ENCODE measurements around the gene SLC12A5.
A peak's percentile ranks its signal among the peaks of the same experiment; 100 is the strongest.
"Not testable (repeated sequence)": the region's sequence is repeated elsewhere in the genome, so short reads cannot be mapped to it uniquely, and the experiment has no call there.

The SLC12A5 gene

DNA sequence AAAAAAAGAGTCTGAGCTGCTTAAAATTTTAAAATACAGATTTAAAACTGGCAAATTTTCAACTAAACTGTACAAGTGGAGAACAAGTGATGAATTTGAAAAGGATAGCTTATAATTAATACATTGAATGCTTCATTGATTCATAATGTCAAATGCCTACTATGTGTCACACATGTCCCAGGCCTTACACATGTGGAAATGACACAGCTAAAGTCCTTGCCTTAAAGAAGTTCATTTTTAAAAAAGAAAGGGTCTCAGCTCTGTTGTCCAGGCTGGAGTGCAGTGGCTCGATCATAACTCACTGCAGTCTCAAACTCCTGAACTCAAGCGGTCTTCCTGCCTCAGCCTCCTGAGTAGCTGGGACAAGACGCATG, 55.8 kb downstream of the SLC12A5 start:
- DNase-seq: no peak

DNA sequence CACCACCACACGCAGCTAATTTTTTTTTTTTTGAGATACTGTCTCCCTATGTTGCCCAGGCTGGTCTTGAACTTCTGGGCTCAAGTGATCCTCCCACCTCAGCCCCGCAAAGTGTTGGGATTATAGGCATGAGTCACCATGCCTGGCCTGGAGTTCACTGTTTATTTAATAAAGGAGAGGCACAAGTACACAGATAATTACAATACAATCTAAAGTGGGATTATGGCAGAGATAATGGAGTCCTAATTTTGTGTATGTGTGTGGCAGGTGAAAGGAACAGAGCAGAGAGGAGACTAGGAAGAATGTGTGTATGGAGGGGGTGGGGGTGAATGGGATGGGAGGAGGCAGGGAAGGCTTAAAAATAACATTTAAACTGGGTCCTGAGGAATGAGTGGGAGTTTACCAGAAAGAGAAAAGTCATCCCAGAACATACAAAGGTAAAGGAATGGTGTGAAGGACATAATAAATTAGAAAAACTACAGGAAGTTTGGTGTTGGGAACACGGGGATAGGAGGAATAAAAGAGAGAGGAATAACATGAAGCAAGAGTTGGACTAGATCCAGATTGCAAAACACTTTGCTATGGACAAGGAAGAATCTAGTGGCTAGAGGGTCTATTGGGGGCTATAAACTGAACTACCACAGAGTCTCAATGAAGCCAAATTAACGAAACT, 56.3 kb downstream of the SLC12A5 start:
- no peak for DNase-seq

DNA sequence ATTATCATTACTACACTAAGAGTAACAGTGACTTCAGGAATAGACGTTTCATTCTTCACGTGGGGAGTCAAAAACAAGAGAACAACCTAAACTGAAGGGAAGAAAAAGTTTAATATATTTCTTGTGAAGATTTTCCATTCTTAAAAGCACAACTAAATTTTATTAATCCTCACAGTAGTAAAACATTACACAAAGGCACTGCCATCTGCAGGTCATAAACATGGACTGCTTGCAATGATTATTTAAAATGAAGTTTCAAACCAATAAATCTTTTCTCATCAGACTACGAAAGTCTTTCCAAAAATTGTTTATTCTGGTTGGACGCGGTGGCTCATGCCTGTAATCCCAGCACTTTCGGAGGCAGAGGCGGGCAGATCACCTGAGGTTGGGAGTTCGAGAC, 58.1 kb downstream of the SLC12A5 start:
- DNase-seq: no peak

DNA sequence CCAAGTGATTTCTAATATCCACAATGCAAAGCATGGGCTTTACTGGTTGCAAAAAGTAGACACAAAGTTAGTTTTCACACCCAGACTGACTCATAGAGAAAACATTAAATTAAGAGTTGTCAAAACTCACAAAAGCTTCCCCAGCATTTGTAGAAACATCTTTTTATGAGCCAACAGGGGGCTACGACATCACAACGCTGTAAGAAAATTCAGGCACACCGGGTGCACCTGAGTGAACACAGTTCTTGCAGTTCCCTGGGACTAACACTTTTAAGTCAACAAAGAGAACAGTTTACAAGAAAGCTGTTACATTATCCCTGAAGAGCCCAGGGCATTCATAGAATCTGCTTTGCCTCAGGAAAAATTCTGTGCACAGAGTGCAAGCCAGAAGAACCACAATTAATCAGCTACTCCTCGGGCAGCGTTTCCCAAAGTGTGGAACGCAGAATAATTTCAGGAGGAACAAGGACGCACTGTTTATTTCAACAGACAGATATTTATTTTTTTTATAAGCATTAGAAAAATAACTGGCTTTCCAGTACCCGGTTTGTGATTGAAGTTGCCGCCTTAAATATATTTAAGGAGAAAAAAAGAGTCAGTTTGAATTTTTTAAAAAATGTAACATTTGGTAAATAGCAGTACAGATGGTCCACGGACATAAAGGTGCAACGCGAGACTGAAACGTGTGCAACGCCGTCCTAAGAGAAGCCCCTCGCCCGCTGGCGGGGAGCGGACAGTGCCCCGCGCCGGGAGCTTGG, 59.6 kb downstream of the SLC12A5 start:
- DNase-seq: no peak

DNA sequence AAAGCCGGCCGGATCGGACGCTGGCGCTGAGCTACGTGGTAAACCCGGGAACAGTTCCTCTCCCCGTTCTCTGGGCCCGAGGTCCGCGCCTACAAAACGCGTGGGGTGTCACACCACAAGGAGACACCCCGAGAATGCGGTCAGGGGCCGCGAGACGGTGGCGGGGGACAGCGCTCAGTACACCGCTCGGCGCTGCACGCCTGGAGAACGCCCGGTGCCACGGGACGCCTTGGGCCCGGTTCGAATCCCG, 60.1 kb downstream of the SLC12A5 start:
- no peak for DNase-seq

DNA sequence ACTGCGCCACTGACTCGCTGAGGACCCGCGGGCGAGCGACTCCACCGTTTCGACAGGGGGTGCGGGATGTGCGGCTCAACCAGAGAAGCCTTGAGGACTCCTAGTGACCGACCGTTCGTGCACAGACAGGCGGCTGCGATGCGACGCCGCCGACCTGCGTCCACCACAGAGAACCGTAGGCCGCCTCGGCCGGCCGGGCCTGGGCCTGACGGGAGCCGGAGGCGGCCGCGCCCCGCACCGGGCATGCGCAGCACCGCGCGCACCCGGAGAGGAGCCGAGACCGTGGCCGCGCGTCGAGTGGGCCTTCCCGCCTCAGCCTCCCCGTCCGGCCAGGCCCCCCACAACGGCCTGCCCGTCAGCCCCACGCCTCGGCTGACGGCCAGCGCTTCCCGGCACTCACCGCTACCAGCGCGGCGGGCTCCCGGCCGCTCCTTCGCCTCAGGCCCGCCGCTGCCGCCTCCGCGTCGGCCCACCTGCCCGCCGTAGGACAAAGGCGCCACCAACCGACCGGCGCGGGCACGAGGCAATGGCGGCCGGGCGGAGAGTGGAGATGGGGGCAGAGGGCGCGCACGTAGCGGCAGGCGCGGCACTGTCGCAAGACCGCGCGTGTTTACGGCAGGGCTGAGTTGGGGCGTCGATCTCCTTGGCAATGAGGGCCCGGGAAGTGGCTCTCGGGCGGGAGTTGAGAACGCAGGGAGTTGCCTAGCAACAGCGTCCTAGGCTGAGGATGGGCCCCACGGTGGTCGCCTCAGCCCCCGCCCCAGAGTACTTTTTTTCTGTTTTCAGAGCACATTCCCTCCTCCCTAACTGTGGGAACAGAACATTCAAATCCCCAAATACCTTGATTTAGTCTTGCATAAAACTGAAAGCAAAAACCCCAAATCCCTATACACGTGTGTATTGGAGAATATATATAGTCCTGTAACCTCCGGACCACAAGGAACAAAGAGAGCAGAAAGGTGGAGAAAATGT, 60.7 kb downstream of the SLC12A5 start, which contains the start of gene NCOA5:
TSS of gene NCOA5 (minus strand) at position 546 of the 972 bp plus-strand sequence. CDS start 10,538 bp downstream, outside the sequence.
- DNase-seq: peak; percentile 96

DNA sequence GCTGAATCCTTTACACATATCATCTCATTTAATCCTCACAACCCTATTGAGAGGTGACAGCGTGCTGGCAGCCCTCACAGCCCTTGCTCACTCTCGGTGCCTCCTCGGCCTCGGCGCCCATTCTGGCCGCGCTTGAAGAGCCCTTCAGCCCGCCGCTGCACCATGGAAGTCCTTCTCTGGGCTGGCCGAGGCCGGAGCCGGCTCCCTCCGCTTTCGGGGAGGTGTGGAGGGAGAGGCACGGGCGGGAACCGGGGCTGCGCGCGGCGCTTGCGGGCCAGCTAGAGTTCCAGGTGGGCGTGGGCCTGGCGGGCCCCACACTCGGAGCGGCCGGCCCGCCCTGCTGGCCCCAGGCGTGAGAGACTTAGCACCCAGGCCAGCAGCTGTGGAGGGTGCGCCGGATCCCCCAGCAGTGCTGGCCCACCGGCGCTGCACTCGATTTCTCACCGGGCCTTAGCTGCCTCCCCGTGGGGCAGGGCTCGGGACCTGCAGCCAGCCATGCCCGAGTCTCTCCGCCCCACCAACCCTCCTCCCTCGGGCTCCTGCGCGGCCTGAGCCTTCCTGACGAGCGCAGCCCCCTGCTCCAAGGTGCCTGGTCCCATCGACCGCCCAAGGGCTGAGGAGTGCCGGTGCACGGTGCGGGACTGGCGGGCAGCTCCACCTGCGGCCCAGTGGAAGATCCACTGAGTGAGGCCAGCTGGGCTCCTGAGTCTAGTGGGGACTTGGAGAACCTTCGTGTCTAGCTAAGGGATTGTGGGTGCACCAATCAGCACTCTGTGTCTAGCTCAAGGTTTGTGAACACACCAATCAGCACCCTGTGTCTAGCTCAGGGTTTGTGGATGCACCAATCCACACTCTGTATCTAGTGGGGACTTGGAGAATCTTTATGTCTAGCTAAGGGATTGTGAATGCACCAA, 62.9 kb downstream of the SLC12A5 start:
- DNase-seq: not testable (repeated sequence)

DNA sequence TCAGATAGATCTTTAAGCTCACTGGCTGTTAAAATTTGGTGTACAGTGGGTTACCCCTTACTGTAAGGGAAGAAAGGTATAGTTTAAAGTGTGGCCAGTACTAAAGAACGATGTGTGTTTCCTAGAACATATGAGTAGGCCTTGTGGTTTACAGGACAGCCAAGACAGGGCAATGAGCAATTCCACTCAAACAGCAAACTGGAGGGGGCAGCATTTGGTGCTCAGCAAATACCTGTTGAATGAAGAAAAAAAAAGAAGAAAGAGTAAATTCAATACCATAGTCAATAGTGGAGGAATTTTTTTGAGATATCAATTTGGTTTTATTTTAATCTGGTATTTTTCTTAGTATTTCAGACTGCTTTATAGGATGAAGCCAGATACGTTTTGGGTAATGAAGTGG, 64.5 kb downstream of the SLC12A5 start:
- DNase-seq: no peak

DNA sequence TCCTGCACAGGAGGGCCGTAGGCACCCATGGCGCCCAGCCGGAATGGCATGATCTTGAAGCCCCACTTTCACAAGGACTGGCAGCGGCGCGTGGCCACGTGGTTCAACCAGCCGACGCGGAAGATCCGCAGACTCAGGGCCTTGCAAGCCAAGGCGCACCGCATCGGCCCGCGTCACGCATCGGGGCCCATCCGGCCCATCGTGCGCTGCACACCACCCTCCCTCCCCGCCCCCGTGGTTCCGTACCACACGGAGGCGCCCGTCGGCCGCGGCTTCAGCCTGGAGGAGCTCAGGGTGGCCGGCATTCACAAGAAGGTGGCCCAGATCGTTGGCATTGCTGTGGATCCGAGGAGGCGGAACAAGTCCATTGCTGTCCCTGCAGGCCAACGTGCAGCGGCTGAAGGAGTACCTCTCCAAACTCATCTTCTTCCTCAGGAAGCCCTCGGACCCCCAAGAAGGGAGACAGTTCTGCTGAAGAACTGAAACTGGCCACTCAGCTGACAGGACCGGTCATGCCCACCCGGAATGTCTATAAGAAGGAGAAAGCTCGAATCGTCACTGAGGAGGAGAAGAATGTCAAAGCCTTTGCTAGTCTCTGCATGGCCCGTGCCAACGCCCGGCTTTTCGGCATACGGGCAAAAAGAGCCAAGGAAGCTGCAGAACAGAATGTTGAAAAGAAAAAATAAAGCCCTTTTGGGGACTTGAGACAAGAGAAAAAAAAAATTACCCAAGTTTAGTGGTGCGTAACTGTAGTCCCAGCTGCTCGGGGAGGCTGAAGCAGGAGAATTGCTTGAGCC, 70.7 kb downstream of the SLC12A5 start:
- DNase-seq: no peak

DNA sequence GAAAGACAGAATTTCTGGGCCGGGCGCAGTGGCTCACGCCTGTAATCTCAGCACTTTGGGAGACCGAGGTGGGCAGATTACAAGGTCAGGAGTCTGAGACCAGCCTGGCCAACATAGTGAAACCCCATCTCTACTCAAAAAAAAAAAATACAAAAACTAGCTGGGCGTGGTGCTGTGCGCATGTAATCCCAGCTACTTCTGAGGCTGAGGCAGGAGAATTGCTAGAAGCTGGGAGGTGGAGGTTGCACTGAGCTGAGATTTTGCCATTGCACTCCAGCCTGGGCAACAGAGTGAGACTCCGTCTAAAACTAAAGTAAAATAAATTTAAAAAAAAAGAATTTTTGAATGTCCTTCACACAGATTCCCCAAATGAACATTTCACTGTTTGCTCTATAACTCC, 71.4 kb downstream of the SLC12A5 start:
- not testable (repeated sequence) for DNase-seq

DNA sequence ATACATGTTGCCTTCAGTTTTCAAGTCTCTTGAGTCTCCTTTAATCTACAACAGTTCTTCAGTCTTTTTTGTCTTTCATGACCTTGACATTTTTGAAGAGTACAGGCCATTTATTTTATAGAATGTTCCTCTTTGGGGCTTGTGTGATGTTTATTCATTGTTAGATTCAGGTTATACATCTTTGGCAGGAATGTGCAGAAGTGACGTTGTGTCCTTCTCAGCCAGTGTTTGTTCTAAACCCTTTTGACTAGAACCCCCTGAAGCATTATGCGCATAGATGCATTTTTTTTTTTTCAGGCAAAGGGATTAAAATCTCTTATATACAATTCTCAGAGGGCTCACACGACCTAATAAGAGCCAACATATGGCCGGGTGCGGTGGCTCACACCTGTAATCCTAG, 72.0 kb downstream of the SLC12A5 start:
- no peak for DNase-seq

DNA sequence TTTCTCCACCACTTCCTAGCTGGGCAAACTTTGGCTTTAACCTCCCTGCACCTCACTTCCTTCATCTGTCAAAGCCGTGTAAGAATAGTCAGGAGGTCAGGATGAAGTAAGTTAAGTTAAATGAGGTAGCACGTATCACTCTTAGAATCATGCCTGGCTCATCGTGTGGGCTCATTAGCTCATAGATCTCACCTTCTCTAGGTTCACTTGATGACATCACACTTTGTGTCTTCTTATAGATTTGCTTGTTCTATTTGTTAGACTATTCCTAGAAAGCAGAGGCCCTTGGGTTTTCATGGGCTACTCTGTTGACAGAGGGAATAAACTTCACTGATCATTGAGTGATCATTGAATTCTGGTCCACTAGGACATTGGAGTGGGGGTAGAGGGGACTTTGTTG, 72.9 kb downstream of the SLC12A5 start:
- DNase-seq: no peak

DNA sequence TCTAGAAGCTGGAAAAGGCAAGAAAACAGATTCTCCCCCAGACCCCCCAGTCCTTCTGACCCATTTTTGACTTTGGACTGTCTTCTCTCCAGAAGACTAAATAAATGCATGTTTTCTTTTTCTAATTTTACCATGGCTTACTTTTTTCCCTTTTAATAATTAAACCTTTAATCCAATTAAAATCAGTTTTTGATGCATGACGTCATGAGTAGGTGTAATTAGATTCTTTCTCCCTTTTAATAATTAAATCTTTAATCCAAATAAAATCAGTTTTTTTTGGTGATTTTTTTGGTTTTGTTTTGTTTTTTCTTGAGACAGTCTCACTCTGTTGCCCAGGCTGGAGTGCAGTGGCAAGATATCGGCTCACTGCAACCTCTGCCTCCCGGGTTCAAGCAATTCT, 73.9 kb downstream of the SLC12A5 start:
- no peak for DNase-seq

DNA sequence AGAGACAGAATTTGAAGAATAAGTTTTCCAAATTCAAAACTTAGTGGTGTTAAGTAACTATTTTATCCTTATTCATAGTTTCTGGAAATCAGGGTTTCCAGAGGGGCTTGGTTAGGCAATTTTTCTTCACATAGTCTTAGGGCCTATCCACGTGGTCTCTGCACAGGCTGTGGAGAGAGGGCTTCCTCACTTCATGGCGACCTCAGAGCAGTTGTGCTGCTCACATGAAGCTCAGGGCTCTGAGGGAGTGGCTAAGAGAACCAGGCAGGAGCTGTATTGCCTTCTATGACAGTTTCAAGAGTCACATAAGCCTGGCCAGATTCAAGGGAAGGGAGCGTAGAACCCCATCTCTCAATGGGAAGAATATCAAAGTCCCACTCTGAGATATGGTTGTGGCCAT, 75.2 kb downstream of the SLC12A5 start:
- DNase-seq: no peak

DNA sequence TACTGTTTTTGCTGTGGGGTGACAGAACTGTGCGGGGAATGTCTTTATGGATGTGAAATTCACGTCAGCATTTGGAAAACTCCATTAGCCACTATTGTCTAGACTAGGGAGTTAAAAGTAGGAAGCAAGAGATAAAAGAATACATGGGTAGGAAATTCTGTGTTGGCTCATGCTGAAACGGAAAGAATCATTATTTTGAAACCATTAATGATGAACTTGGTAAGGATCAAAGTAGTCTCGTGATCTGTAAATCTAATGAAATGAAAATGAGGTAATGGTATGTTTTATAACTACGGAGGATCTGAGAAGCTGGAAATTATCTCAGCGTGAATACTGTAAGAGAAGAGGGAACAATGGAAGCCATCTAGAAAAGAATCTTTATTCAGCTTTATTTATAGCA, 78.0 kb downstream of the SLC12A5 start:
- no peak for DNase-seq

DNA sequence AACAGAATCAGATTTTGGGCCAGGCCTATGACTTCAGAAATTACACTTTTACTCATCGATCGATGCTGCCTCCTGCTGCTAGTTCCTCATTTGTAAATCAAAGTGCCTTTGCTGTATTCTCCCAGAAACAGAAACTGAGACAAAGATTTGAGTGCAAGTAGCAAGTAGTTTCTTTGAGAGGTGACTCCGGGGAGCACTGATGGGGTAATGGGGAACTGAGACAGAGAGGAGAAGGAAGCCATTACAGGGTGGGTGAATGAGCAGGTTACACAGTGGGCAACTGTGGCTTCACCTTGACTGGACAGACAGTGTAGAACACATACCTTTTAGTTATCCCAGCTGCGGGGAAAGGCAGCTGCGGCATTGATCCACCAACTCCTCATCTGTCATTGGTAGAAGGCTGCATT, 79.4 kb downstream of the SLC12A5 start:
- no peak for DNase-seq

DNA sequence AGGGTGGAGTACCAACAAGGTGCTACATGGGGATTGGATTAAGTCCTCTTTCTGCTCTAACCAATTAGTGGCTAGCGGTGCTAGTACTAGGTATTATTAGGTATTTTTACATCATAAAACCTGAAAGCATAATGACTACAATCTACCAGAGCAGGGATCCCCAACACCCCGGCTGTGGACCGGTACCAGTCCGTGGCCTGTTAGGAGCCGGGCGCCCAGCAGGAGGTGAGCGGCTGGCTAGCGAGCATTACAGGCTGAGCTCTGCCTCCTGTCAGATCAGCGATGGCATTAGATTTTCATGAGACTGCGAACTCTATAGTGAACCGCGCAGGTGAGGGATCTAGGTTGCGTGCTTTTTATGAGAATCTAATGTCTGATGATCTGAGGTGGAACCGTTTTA, 80.0 kb downstream of the SLC12A5 start:
- no peak for DNase-seq

All from activated CD8-positive, alpha-beta memory T cell treated with anti-CD3 and anti-CD28 coated beads for 24 hours (primary cell).